Esophagus muscularis mucosa (tissue), 3 donors: ENCODE results near the gene CHRNG.

Source experiments
- POLR2AphosphoS5 ChIP-seq, 2 donors: sonication (generic); formaldehyde crosslinking; IDR thresholded peaks; one replicate each; pipeline ENCODE4 v1.6.1; 2017; ENCODE audit warnings: antibody characterized with exemption in 2 of 2
- TF ChIP-seq, protein P1 (sequence below), 3 experiments: fragments of 200-600 bp in 2 of 3; fragments of 450-650 bp in 1 of 3; sonication (generic) in 2 of 3; IDR thresholded peaks; one replicate each; pipeline ENCODE4 v1.5.1; 2017 to 2019; ENCODE audit warnings: antibody characterized with exemption in 3 of 3, mild to moderate bottlenecking in 2 of 3, moderate library complexity in 1 of 3

DNA sequence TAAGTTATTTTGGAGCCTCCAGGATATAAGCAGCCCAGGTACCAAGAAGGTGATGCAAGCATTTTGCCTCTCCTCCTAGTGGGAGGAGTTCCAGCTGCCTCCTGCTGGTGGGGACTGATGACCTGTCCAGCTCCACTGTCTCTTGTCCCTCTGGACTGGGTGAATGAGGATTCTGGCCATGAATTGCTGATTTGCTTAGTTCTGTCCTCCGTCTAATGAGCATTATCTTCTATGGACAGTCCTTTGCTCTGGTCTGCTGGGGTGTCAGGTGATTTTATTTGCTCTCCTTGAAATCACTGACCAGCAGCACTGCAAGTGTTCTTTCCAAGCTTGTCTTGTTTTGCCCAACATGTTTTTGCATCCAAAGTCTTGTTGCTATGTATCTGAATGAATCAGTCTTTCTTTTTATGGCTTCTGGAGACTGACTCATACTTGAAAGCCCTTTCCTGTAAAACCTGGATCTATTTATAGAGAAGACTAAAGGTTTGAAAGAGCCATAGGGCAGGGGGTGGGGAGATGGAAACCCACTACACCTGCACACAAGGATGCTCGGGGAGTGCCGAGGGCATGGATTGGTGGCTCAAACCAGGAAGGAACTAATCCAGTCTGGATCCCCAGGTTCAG lies 53.4 kb downstream of the CHRNG start:
- TF ChIP-seq, protein P1, sequence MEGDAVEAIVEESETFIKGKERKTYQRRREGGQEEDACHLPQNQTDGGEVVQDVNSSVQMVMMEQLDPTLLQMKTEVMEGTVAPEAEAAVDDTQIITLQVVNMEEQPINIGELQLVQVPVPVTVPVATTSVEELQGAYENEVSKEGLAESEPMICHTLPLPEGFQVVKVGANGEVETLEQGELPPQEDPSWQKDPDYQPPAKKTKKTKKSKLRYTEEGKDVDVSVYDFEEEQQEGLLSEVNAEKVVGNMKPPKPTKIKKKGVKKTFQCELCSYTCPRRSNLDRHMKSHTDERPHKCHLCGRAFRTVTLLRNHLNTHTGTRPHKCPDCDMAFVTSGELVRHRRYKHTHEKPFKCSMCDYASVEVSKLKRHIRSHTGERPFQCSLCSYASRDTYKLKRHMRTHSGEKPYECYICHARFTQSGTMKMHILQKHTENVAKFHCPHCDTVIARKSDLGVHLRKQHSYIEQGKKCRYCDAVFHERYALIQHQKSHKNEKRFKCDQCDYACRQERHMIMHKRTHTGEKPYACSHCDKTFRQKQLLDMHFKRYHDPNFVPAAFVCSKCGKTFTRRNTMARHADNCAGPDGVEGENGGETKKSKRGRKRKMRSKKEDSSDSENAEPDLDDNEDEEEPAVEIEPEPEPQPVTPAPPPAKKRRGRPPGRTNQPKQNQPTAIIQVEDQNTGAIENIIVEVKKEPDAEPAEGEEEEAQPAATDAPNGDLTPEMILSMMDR (IDR thresholded peaks at IDR 0.05): no peak
- peak; percentile 30 to 42 for TF ChIP-seq POLR2AphosphoS5 (IDR thresholded peaks at IDR 0.05)
